MM.1S (cell line): ENCODE data around the gene MRPS27.

Experiments
- DNase-seq: peaks from one replicate; pipeline ENCODE4 v3.0.0-alpha.2; 2015
- H2AFZ ChIP-seq: fragments of 300-600 bp; sonication (generic); 2 replicates; pipeline ENCODE4 v1.6.0; 2016; ENCODE audit warnings: antibody characterized with exemption, low read length
- H3F3A ChIP-seq: fragments of 300-600 bp; sonication (generic); 2 replicates; pipeline ENCODE4 v1.6.1; 2016; ENCODE audit warnings: mild to moderate bottlenecking, antibody characterized with exemption, low read length, moderate library complexity, mixed read lengths; ENCODE audit not compliant: insufficient read depth
- H3K27ac ChIP-seq: fragments of 300-600 bp; sonication (generic); 2 replicates; pipeline ENCODE4 v1.5.1; 2016; ENCODE audit warnings: mild to moderate bottlenecking, low read length
- H3K27me3 ChIP-seq: fragments of 300-600 bp; sonication (generic); replicated peaks from 2 replicates; pipeline ENCODE4 v1.6.0; 2016; ENCODE audit warnings: low read length; ENCODE audit not compliant: insufficient read depth
- H3K36me3 ChIP-seq: fragments of 300-600 bp; sonication (generic); replicated peaks from 2 replicates; pipeline ENCODE4 v1.6.1; 2016; ENCODE audit warnings: mild to moderate bottlenecking, low read length, mixed read lengths; ENCODE audit not compliant: insufficient read depth
- H3K4me1 ChIP-seq: fragments of 300-600 bp; sonication (generic); 2 replicates; pipeline ENCODE4 v1.6.1; 2016; ENCODE audit warnings: low read length, mixed read lengths
- H3K4me2 ChIP-seq: fragments of 300-600 bp; sonication (generic); 2 replicates; pipeline ENCODE4 v1.6.0; 2016; ENCODE audit warnings: low read depth, low read length
- H3K4me3 ChIP-seq: fragments of 300-600 bp; sonication (generic); 2 replicates; pipeline ENCODE4 v1.5.1; 2016; ENCODE audit warnings: low read length, mixed read lengths
- H3K79me2 ChIP-seq: fragments of 300-600 bp; sonication (generic); 2 replicates; pipeline ENCODE4 v1.6.1; 2016; ENCODE audit warnings: mixed run types, low read length, mixed read lengths
- H3K9ac ChIP-seq: fragments of 300-600 bp; sonication (generic); 2 replicates; pipeline ENCODE4 v1.6.1; 2016; ENCODE audit warnings: low read length, mixed read lengths
- H3K9me2 ChIP-seq: fragments of 300-600 bp; sonication (generic); replicated peaks from 2 replicates; pipeline ENCODE4 v1.6.1; 2016; ENCODE audit warnings: mild to moderate bottlenecking, low read length, mixed read lengths; ENCODE audit not compliant: insufficient read depth
- H3K9me3 ChIP-seq: fragments of 300-600 bp; sonication (generic); replicated peaks from 2 replicates; pipeline ENCODE4 v1.6.1; 2016; ENCODE audit warnings: mild to moderate bottlenecking, low read length, mixed read lengths; ENCODE audit not compliant: insufficient read depth
- H4K20me1 ChIP-seq: fragments of 300-600 bp; sonication (generic); 2 replicates; pipeline ENCODE4 v1.6.1; 2016; ENCODE audit warnings: mild to moderate bottlenecking, low read length, moderate library complexity, mixed read lengths; ENCODE audit not compliant: insufficient read depth
- CTCF ChIP-seq: fragments of 300-600 bp; sonication (generic); IDR thresholded peaks from 2 replicates; pipeline ENCODE4 v1.5.1; 2016; ENCODE audit warnings: antibody characterized with exemption, low read length, mixed read lengths
- EZH2 ChIP-seq: fragments of 300-600 bp; sonication (generic); optimal IDR thresholded peaks from 2 replicates; pipeline ENCODE3; 2017; ENCODE audit warnings: low read depth, mild to moderate bottlenecking, antibody characterized with exemption, low read length, mixed read lengths
- EZH2phosphoT487 ChIP-seq: fragments of 300-600 bp; sonication (generic); IDR thresholded peaks from 2 replicates; pipeline ENCODE4 v1.6.1; 2018; ENCODE audit warnings: antibody characterized with exemption, low read length

MRPS27 gene

GRCh38 chr5:72282878-72283277 is 37.2 kb downstream of the MRPS27 start:
- H3K4me2 ChIP-seq: no peak overlapping the region
- H3K4me1 ChIP-seq: no peaks in the 10 kb centered on the region; the same call in 1 of the 2 replicates
- no peaks in the 10 kb centered on the region for H3K9me2 ChIP-seq
- no peaks in the 10 kb centered on the region for H3F3A ChIP-seq
- H3K79me2 ChIP-seq: no peaks in the 10 kb centered on the region
- no peak overlapping the region for H3K4me3 ChIP-seq
- TF ChIP-seq CTCF (no peak), EZH2phosphoT487 (no peak), EZH2 (no peak)
- H3K27ac ChIP-seq: no peak overlapping the region
- no peak for DNase-seq
- no peak overlapping the region for H3K9ac ChIP-seq
- no peaks in the 10 kb centered on the region for H4K20me1 ChIP-seq
- no peaks in the 10 kb centered on the region for H3K27me3 ChIP-seq
- H3K36me3 ChIP-seq: no peaks in the 10 kb centered on the region
- no peak overlapping the region for H2AFZ ChIP-seq
- no peaks in the 10 kb centered on the region for H3K9me3 ChIP-seq

- Histone ChIP-seq H3K9ac (no peak overlapping the region), H3K9me3 (no peaks in the 10 kb centered on the region), H3K36me3 (no peaks in the 10 kb centered on the region), H3K4me2 (no peak overlapping the region), H3K79me2 (peaks cover 4% of the 10 kb centered on the region; the same call in 1 of the 2 replicates), H3K27ac (no peak overlapping the region), H3K9me2 (no peaks in the 10 kb centered on the region), H3F3A (no peaks in the 10 kb centered on the region), H3K27me3 (no peaks in the 10 kb centered on the region), H4K20me1 (no peaks in the 10 kb centered on the region), H3K4me3 (no peak overlapping the region), H2AFZ (no peak overlapping the region), H3K4me1 (no peaks in the 10 kb centered on the region; the same call in 1 of the 2 replicates)
- DNase-seq: no peak
- TF ChIP-seq EZH2phosphoT487: no peak
Measured at GRCh38 chr5:72281764-72282499, 38.1 kb downstream of the MRPS27 start.

- Histone ChIP-seq H3K36me3 (no peaks in the 10 kb centered on the region), H3K4me3 (no peak overlapping the region), H3K9me2 (no peaks in the 10 kb centered on the region), H3K4me1 (no peaks in the 10 kb centered on the region; the same call in 1 of the 2 replicates), H3K27me3 (no peaks in the 10 kb centered on the region), H3K4me2 (no peak overlapping the region), H2AFZ (no peak overlapping the region), H4K20me1 (no peaks in the 10 kb centered on the region), H3K27ac (no peak overlapping the region), H3K9me3 (no peaks in the 10 kb centered on the region), H3K9ac (no peak overlapping the region), H3F3A (no peaks in the 10 kb centered on the region), H3K79me2 (peaks cover 6% of the 10 kb centered on the region; the same call in 1 of the 2 replicates)
- TF ChIP-seq EZH2phosphoT487 (no peak), CTCF (no peak), EZH2 (no peak)
- DNase-seq: no peak
Measured at GRCh38 chr5:72281430-72281763, 38.6 kb downstream of the MRPS27 start.

- H3K9me2 ChIP-seq: no peaks in the 10 kb centered on the region
- H3K4me2 ChIP-seq: no peak overlapping the region
- no peak overlapping the region for H3K27ac ChIP-seq
- no peaks in the 10 kb centered on the region for H3K9me3 ChIP-seq
- no peaks in the 10 kb centered on the region for H4K20me1 ChIP-seq
- no peak for DNase-seq
- no peaks in the 10 kb centered on the region for H3K36me3 ChIP-seq
- peaks cover 8% of the 10 kb centered on the region; the same call in 1 of the 2 replicates for H3K79me2 ChIP-seq
- no peaks in the 10 kb centered on the region for H3F3A ChIP-seq
- H3K9ac ChIP-seq: no peak overlapping the region
- H3K4me3 ChIP-seq: no peak overlapping the region
- H3K4me1 ChIP-seq: no peaks in the 10 kb centered on the region; the same call in 1 of the 2 replicates
- H2AFZ ChIP-seq: no peak overlapping the region
- H3K27me3 ChIP-seq: no peaks in the 10 kb centered on the region
- TF ChIP-seq CTCF (peak; percentile 25), EZH2 (no peak), EZH2phosphoT487 (no peak)
Measured at GRCh38 chr5:72280581-72281069, 39.4 kb downstream of the MRPS27 start.
